ENCODE measurements around the gene CTLA4.
A peak's percentile ranks its signal among the peaks of the same experiment; 100 is the strongest.

Gene CTLA4

GRCh38 chr2:203908066-203908796 lies 40.7 kb downstream of the CTLA4 start:
- no peak for DNase-seq (ENCODE audit: insufficient read length, low spot score)
- TF ChIP-seq CTCF (IDR thresholded peaks at IDR 0.05; ENCODE audit: insufficient read depth, missing control alignments), result no peak
- FAIRE-seq, result no peak

DNA sequence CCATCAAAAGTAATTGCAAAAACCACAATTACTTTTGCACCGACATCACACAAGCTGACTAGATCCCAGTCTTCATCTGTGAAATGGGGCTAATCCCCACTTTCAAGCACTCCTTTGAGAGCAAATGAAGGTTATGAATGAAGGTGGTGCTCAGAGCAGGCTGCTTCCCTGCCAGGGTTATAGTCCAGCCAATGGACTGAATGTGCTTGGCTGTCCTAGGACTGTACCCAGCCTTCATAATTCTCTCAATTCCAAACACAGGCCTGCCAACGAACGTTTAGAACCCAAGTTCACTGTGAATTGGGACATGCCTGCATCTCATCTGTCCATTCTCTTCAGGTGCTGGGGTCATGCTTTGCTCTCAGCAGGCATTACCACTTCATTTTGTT lies 41.2 kb downstream of the CTLA4 start:
- FAIRE-seq, result no peak
- TF ChIP-seq CTCF (IDR thresholded peaks at IDR 0.05; ENCODE audit: insufficient read depth, missing control alignments), result no peak
- no peak for DNase-seq (ENCODE audit: insufficient read length, low spot score)

GRCh38 chr2:203909261-203909967 lies 41.8 kb downstream of the CTLA4 start:
- FAIRE-seq (no peak), DNase-seq (ENCODE audit: insufficient read length, low spot score) (no peak)
- peak; percentile 81 for TF ChIP-seq CTCF (IDR thresholded peaks at IDR 0.05; ENCODE audit: insufficient read depth, missing control alignments)

DNA sequence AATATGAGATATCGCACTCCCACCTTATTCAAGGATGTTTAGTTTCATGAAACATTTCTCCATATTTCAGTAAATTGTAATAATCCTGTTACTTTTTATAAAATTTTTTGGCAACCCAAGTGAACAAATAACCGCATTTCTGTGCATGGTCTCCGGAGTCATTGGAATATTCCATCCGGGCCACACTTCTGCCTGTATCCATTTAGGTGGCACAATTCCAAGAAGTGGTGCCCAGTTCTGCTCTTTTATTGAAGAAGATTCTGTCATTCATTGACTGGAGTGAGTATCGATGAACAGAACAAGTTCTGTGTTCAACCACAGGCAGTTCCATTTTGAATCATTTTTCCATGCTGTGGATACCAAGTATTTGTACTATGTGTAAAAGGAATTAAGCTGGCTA lies 42.4 kb downstream of the CTLA4 start:
- TF ChIP-seq CTCF (IDR thresholded peaks at IDR 0.05; ENCODE audit: insufficient read depth, missing control alignments), result no peak
- FAIRE-seq, result no peak
- no peak for DNase-seq (ENCODE audit: insufficient read length, low spot score)

DNA sequence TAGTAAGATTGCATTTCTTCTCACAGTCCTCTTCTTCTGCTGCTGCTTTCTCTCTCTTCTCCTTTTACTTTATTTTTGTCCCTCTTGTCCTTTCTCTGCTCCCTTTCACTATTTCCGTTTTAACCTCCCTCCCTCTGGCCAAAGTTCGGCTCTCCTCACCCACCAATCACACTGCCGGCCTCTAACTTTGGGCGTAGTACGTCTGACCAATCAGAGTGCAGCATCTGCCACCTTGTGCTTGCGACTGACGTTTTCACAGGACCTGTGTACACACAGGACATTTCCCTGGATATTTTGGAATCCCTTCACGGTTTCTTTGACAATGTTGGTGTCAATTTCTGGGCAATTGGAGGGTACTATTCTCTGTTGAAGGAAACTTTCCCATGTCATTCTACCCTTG lies 46.4 kb downstream of the CTLA4 start:
- TF ChIP-seq CTCF (IDR thresholded peaks at IDR 0.05; ENCODE audit: insufficient read depth, missing control alignments), result no peak
- FAIRE-seq (no peak), DNase-seq (ENCODE audit: insufficient read length, low spot score) (no peak)

- no peak for TF ChIP-seq CTCF (IDR thresholded peaks at IDR 0.05; ENCODE audit: insufficient read depth, missing control alignments)
- no peak for DNase-seq (ENCODE audit: insufficient read length, low spot score)
- no peak for FAIRE-seq
These were observed 47.1 kb downstream of the CTLA4 start for GRCh38 chr2:203914546-203915182.

DNA sequence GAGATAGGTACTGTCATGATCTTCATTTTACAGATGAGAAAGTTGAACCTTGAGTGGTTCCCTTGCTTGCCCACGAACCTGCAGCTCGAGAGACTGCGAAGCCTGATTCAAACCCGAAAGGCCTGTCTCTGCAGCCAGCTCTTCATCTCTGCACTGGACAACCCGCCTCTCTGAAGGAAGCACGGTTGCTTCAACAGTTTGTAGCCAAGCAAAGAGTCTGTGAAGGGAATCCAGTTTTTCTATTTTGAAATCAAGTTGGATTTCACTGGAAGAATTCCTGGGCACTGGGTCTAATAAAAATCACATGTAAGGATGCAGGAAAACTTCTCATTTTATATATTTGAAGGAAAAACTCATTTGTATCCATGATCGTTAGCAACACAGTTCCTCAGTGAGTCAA lies 47.7 kb downstream of the CTLA4 start:
- no peak for DNase-seq (ENCODE audit: insufficient read length, low spot score)
- no peak for FAIRE-seq

More for the DNA sequence above, 47.7 kb downstream of the CTLA4 start:
- TF ChIP-seq CTCF (IDR thresholded peaks at IDR 0.05; ENCODE audit: insufficient read depth, missing control alignments), result no peak
